ENCODE results near the gene FAT1.

The FAT1 gene

DNA sequence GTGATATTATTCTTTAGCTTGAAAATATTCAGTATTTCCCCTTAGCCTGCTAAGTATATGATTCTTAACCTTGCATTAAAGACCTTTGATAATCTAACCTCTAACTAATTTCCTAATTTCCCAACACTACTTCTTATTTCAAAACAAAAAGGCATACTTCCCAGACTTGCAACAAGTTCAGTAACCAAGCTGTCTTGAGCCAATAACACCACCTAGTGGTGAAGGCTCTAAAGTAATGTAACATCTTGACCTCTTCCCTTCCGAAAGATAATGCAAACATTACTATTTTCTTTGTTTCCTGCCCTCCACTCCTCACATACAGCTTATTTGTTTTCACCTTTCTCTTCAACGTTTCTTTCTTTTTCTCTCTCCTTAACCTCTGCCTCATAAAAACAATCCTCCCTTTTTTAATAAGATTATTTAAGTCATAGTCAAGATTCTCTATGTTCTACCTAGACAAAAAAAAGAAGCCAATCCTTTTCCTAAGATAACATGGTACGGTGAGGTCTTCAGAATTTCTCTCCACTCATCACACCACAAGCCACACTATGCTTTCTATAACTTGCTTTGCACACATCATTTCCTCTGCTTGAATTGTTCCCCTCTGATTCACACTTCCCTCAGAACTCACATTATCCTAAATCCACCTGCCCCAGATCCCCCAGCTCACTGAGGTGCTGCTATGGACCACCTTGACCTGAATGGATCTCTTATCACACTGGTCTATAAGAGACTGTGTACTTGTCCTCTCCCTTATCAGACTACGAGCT is 3.5 kb downstream of the FAT1 start:
- TF ChIP-seq, protein P1, sequence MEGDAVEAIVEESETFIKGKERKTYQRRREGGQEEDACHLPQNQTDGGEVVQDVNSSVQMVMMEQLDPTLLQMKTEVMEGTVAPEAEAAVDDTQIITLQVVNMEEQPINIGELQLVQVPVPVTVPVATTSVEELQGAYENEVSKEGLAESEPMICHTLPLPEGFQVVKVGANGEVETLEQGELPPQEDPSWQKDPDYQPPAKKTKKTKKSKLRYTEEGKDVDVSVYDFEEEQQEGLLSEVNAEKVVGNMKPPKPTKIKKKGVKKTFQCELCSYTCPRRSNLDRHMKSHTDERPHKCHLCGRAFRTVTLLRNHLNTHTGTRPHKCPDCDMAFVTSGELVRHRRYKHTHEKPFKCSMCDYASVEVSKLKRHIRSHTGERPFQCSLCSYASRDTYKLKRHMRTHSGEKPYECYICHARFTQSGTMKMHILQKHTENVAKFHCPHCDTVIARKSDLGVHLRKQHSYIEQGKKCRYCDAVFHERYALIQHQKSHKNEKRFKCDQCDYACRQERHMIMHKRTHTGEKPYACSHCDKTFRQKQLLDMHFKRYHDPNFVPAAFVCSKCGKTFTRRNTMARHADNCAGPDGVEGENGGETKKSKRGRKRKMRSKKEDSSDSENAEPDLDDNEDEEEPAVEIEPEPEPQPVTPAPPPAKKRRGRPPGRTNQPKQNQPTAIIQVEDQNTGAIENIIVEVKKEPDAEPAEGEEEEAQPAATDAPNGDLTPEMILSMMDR (IDR thresholded peaks at IDR 0.05; ENCODE audit: extremely low read depth, missing control alignments), result no peak
- no peak for DNase-seq (ENCODE audit: low spot score)

DNA sequence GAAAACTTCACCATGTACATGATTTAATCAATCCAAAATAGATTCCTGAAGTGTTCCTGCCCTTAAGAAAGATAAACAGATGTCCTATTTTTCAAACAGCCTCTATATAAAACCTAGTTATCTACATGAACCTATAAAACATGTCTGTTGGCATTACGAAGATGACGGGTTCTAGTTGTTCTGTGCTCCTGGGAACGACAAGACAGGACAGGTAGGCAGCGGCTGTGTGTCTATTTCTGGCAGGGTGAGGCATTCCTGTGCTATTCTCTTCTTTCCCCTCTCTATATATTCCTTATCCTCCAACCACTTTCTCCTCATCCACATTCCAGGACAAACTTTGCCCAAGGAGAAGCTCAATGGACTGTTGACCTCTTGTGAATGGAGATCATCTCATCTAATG is 6.1 kb downstream of the FAT1 start:
- TF ChIP-seq, protein P1 (IDR thresholded peaks at IDR 0.05; ENCODE audit: extremely low read depth, missing control alignments), result no peak
- no peak for DNase-seq (ENCODE audit: low spot score)

DNA sequence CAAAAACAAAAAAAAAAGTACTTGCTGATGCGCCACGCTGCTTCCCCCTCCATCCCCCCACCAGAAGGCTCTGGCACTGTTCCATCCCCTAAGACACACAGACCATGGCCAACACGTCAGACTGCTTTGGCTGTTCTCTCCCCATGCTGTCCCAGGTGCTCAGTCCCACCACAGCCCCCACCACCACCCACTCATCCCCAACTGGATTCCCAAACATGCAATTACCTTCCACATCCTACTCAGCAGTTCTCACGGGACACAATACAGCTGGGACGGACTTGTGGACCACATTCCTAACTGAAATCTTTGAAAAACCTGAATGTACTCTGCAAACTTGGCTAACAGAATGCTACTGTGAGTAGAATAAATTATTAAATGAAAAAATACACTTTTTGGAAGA is 8.6 kb downstream of the FAT1 start:
- no peak for DNase-seq (ENCODE audit: low spot score)
- TF ChIP-seq, protein P1 (IDR thresholded peaks at IDR 0.05; ENCODE audit: extremely low read depth, missing control alignments), result no peak

DNA sequence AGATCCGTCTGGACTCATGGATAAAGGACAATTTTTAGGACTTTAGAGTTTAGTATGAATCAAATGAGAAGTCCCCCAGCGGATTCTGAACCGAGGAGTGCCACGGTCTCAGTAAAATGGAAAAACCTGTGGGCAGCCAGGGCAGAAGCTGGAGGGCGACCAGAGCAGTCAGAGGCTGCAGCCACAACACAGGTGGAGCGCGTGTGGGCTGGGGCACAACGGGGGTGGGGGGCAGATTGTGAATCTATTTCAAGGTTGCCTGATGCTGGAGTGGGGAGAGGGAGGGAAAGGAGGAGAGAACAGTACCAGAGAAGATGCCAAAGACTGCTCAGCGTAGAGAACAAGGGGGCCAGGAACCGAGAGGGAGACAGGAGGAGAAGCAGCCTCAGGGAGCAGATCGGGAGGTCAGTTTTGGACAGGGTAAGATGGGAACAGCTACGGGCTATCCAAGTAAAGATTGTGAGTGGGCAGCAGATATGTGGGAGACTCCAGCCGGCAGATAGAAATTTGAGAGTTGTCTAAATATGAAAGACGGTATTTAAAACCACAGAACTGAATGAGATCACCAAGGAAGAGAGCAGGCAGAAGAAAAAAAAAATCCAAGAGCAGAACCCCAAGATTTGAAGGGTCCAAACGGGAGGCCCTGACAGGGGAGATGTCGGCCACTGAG is 9.5 kb downstream of the FAT1 start:
- TF ChIP-seq, protein P1 (IDR thresholded peaks at IDR 0.05; ENCODE audit: extremely low read depth, missing control alignments), result no peak
- DNase-seq (ENCODE audit: low spot score), result no peak

DNA sequence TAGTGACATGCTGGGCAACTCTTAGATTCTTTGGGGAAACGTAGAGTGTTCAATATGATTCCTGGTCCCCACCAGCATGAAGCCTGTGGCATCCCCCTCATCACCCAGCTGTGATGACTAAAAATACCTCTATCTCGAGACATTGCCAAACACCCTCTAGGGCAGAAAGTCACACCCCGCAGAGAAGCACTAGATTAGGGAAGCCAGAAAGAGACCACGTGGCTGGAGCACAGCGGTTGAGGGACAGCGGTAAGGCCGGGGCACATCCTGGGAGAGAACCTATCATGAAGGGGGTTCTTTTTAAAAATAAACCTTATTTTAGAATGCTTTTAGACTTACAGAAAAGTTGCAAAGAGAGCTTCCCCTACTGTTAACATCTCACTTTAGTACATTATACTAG is 11.0 kb downstream of the FAT1 start:
- no peak for DNase-seq (ENCODE audit: low spot score)
- TF ChIP-seq, protein P1 (IDR thresholded peaks at IDR 0.05; ENCODE audit: extremely low read depth, missing control alignments), result no peak

DNA sequence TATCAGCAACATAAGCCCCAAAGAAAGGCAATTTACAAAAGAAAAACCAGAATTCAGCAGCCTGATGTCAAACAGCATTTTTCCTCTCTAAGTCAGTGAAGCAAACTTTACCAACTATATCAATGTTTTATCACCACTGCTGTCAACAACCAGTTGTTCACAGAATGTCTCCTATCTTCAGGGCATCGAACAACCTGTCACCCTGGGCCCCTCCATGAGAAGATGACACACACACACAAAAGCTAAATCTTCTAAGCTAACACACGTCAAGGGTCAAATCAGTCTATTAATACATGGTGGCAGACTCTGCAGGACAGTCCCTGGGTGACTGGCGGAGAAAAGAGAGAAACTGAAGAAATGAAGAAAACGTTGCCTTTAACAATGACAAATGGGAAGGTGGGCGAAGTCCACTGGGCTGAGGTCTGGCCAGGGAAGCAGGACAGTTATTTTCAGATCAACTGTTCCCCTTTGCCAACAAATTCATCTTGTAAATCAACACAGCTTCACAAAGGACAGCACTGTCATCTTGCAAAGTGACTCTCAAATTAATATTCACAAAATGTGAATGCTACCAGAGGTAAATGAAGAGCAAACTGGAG is 13.0 kb downstream of the FAT1 start:
- DNase-seq (ENCODE audit: low spot score), result no peak
- TF ChIP-seq, protein P1 (IDR thresholded peaks at IDR 0.05; ENCODE audit: extremely low read depth, missing control alignments), result no peak

DNA sequence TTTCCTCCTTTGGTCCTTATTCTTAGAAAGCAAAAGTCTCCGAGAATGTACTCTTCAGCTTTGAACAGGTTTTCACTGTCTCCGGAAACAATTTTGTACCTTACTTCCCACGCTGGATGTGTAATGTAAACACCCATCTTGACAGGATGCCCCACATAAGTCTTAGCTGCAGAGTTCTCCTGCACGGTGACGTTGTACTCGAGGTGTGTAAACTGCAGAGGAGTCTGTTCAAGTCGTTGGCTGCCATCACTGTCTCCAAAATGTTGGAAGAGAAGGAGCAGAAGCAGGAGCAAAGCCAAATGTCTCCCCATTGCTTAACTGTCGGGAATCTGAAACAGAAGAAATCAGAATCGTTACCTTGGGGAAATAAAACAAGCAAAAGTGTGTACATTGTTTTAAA is 14.1 kb downstream of the FAT1 start:
- no peak for DNase-seq (ENCODE audit: low spot score)
- TF ChIP-seq, protein P1 (IDR thresholded peaks at IDR 0.05; ENCODE audit: extremely low read depth, missing control alignments), result no peak
